Measurements from ENCODE around the gene BAAT.

The BAAT gene

GRCh38 chr9:101419863-101420262 lies 35.1 kb upstream of the BAAT start:
- Histone ChIP-seq H3K36me3 (ENCODE audit: insufficient read depth) (no peaks in the 10 kb centered on the region), H3K4me2 (no peak overlapping the region), H2AFZ (ENCODE audit: low read depth) (no peak overlapping the region), H4K20me1 (ENCODE audit: insufficient read depth) (no peaks in the 10 kb centered on the region), H3K9ac (no peak overlapping the region), H3K4me3 (IDR thresholded peaks at IDR 0.05; ENCODE audit: insufficient read depth, low read depth, low read length) (no peak overlapping the region), H3K27me3 (ENCODE audit: insufficient read depth, low read depth) (no peaks in the 10 kb centered on the region), H3K27ac (no peak overlapping the region), H3K4me1 (ENCODE audit: low read depth, poor library complexity, severe bottlenecking) (peaks cover 10% of the 10 kb centered on the region), H3K79me2 (ENCODE audit: insufficient read depth, low read depth) (no peaks in the 10 kb centered on the region)
- TF ChIP-seq, protein P1, sequence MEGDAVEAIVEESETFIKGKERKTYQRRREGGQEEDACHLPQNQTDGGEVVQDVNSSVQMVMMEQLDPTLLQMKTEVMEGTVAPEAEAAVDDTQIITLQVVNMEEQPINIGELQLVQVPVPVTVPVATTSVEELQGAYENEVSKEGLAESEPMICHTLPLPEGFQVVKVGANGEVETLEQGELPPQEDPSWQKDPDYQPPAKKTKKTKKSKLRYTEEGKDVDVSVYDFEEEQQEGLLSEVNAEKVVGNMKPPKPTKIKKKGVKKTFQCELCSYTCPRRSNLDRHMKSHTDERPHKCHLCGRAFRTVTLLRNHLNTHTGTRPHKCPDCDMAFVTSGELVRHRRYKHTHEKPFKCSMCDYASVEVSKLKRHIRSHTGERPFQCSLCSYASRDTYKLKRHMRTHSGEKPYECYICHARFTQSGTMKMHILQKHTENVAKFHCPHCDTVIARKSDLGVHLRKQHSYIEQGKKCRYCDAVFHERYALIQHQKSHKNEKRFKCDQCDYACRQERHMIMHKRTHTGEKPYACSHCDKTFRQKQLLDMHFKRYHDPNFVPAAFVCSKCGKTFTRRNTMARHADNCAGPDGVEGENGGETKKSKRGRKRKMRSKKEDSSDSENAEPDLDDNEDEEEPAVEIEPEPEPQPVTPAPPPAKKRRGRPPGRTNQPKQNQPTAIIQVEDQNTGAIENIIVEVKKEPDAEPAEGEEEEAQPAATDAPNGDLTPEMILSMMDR (conservative IDR thresholded peaks at IDR 0.05; ENCODE audit: low read depth, low read length) = no peak

- TF ChIP-seq, protein P1 (conservative IDR thresholded peaks at IDR 0.05; ENCODE audit: low read depth, low read length) = no peak
Observed at GRCh38 chr9:101418518-101419430, 34.0 kb upstream of the BAAT start.

DNA sequence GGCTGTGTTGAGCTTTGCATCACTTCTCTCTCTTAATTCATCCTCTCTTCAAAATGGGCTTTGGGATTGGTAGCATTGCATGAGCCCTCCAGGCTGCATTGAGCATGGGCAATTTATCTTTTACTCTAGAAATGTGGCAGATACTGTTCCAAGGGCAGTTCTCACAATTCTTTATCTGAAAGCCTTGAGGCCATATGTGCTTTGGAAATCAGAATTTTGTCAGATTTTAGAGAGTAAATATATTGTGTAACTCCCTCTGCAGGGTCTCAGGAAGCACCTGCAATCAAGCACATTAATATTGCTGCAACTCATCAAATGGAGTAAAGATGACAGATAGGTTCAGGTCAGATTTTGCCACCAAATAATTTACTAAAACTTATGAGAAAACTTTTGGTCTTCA lies 33.2 kb upstream of the BAAT start:
- Histone ChIP-seq H2AFZ (ENCODE audit: low read depth) (no peak overlapping the region), H3K4me1 (ENCODE audit: low read depth, poor library complexity, severe bottlenecking) (peaks cover 4% of the 10 kb centered on the region), H3K9ac (no peak overlapping the region), H3K4me2 (no peak overlapping the region), H3K36me3 (ENCODE audit: insufficient read depth) (no peaks in the 10 kb centered on the region), H4K20me1 (ENCODE audit: insufficient read depth) (no peaks in the 10 kb centered on the region), H3K27ac (no peak overlapping the region), H3K79me2 (ENCODE audit: insufficient read depth, low read depth) (no peaks in the 10 kb centered on the region), H3K4me3 (IDR thresholded peaks at IDR 0.05; ENCODE audit: insufficient read depth, low read depth, low read length) (no peak overlapping the region), H3K27me3 (ENCODE audit: insufficient read depth, low read depth) (no peaks in the 10 kb centered on the region)
- TF ChIP-seq, protein P1 (conservative IDR thresholded peaks at IDR 0.05; ENCODE audit: low read depth, low read length) = no peak

More at GRCh38 chr9:101418518-101419430, 34.0 kb upstream of the BAAT start:
- peaks cover 4% of the 10 kb centered on the region for H3K4me1 ChIP-seq (ENCODE audit: low read depth, poor library complexity, severe bottlenecking)
- no peak overlapping the region for H3K9ac ChIP-seq
- H3K79me2 ChIP-seq (ENCODE audit: insufficient read depth, low read depth) = no peaks in the 10 kb centered on the region
- H3K4me3 ChIP-seq (IDR thresholded peaks at IDR 0.05; ENCODE audit: insufficient read depth, low read depth, low read length) = no peak overlapping the region
- no peak overlapping the region for H2AFZ ChIP-seq (ENCODE audit: low read depth)
- no peak overlapping the region for H3K27ac ChIP-seq
- no peaks in the 10 kb centered on the region for H3K27me3 ChIP-seq (ENCODE audit: insufficient read depth, low read depth)
- no peaks in the 10 kb centered on the region for H3K36me3 ChIP-seq (ENCODE audit: insufficient read depth)
- no peak overlapping the region for H3K4me2 ChIP-seq
- no peaks in the 10 kb centered on the region for H4K20me1 ChIP-seq (ENCODE audit: insufficient read depth)

- Histone ChIP-seq H3K9ac (no peak overlapping the region), H4K20me1 (ENCODE audit: insufficient read depth) (no peaks in the 10 kb centered on the region), H3K4me2 (no peak overlapping the region), H3K4me1 (ENCODE audit: low read depth, poor library complexity, severe bottlenecking) (peaks cover 4% of the 10 kb centered on the region), H3K79me2 (ENCODE audit: insufficient read depth, low read depth) (no peaks in the 10 kb centered on the region), H3K27me3 (ENCODE audit: insufficient read depth, low read depth) (no peaks in the 10 kb centered on the region), H3K27ac (no peak overlapping the region), H2AFZ (ENCODE audit: low read depth) (no peak overlapping the region), H3K36me3 (ENCODE audit: insufficient read depth) (no peaks in the 10 kb centered on the region), H3K4me3 (IDR thresholded peaks at IDR 0.05; ENCODE audit: insufficient read depth, low read depth, low read length) (no peak overlapping the region)
- TF ChIP-seq, protein P1 (conservative IDR thresholded peaks at IDR 0.05; ENCODE audit: low read depth, low read length) = no peak
Observed at GRCh38 chr9:101417389-101417788, 32.6 kb upstream of the BAAT start.

Data from KMS-11 (cell line).